Right ventricle myocardium inferior (tissue), 1 donor: ENCODE results near the gene ATP11A. TPM values are rescaled to one million over a fixed set of nuclear protein-coding genes. Genes with fewer than 3 reads are reported as not detected.

ENCODE experiments used
- ATAC-seq: fragments of 200-7000 bp; cut with Tn5 transposase; one replicate; pipeline ENCODE4 v1.9.1; 2020; ENCODE audit warnings: mild to moderate bottlenecking, moderate library complexity
- DNase-seq: peaks from one replicate; pipeline ENCODE4 v3.0.0; 2021; ENCODE audit errors: missing footprints
- intact Hi-C: fragments of 100-400 bp; cut with DNase I; formaldehyde crosslinking; loops from one replicate; pipeline ENCODE4 v1.11.0; 2022
- long read RNA-seq: library from polyadenylated mRNA; unstranded; transcript quantifications from one replicate; pipeline ENCODE4 v2.0.0, GENCODE V29; 2021
- total RNA-seq: library from RNA; stranded (reverse); fragmentation: NEBNext Ultra II Directional; extraction: Animal tissue kit (Norgen Biotek cat#: 25700); gene quantifications from one replicate; pipeline ENCODE4 v1.2.1, GENCODE V29; 2021
- donor health status: DM: no; HTN: yes; CAD: no; lungs with severe emphysema.

ATP11A gene
- 89.9 TPM for total RNA-seq
- long read RNA-seq, transcript ATP11A-217 (1 exons, 3,542 nt), result major isoform, 8 of 18 reads
- long read RNA-seq, partial matches to known transcripts, result 3 of 18 reads
- long read RNA-seq, other reads (novel, unspliced or antisense), result 7 of 18 reads

DNA sequence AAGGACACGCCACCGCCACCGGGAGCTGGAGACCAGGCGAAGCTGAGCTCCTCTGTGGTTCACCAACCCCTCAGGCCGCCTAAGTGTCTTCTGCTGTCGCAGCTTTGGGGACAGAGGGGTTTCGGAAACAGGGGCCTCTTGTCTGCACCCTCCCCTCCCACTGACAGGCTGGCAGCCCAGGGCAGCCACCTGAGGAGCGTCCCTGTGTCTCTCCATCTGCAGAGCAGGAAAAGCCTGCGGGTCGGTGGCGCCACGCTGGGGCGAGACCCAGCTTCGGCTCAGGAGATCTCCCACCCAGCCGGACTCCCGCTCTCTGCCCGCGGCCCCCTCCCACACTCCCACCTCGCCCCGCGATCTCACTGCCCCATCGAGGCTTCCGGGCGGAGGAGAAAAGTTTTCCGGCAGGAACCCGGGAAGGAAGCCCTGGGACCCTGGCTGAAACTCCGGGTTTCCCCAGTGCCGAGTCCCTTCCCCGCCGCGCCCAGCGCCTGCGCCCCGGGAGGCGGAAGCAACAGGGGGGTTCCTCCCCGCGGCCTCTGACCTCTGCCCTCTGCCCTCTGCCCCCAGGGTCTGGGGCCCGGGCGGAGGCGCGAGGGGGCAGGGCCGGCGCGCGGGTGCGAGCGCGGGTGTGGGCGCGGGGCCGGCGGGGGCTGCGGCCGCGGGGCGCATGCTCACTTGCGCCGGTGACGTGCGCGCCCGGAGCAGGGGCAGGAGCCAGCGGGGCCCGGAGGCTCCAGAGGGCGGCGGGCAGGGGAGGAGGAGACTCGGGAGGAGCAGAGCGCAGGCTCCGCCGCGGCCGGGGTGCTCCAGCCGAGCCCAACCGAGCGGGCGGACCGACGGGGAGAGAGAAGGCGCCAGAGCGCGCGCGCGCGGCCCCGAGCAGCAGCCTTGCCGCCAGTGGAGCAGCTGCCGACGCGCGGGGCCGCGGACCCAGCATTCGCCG lies at the start of gene ATP11A:
Gene ATP11A (plus strand): TSS at position 736 of the 943 bp plus-strand sequence. CDS start 379 bp downstream, outside the sequence.
- DNase-seq (peak; percentile 96), ATAC-seq (peak; percentile 94)
- intact Hi-C loops, result loop anchor here (1.0 to 10.0 kb wide), 5 partner anchors 22 to 185 kb away; no protein-coding TSS in a partner anchor

DNA sequence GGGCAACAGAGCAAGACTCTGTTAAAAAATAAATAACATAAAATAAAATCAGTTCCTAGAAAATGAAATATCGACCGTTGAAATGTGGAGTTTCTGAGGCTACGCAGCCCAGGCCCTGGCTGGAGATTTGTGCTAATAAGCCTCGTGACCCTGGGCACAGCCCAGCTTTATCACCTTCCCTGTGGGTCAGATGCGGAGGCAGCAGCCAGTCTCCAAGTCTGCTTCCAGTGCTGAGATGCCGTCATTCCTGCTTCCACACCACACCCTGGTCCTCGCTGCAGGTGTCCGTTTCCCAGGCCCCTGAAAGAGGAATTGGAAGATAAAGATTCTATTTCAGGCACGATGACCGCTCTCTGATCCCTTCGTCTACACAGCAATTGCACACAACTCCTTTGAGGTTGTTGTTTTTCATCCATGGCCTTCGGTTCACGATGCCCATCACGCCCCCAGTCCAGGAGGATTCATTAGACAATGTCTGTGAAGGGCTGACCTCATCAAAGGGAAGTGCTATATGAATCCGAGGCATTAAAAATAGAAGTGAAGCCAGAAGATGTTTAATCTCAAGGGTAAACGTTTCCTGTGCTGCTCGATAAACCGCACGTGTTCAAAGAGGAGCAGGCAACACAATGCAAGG lies 48.3 kb upstream of the ATP11A start:
- ATAC-seq (no peak), DNase-seq (no peak)
- intact Hi-C loops, result loop anchor here (2.0 to 5.0 kb wide), 2 partner anchors 46 to 233 kb away; no protein-coding TSS in a partner anchor

DNA sequence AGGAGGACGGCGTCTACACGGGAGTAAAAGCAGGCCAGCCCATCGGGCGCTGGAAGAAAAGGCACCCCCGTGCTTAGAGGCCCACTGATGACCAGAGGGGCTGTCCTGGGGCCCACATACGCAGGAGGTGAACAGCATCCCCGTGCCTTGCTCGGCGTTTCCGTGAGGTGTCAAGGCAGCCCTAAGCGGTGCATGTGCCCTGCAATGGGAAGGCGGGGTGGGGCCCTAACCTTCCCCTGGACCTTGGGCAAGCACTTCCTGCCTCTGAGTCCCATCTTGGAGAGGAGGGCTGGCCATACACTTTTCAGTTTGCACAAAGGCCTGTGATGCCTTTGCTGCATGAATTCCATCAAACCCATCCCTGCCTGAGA lies 47.8 kb upstream of the ATP11A start:
- DNase-seq (no peak), ATAC-seq (no peak)
- intact Hi-C loops, result loop anchor here (5.0 kb wide), 1 partner anchor 45 kb away; no protein-coding TSS in a partner anchor

DNA sequence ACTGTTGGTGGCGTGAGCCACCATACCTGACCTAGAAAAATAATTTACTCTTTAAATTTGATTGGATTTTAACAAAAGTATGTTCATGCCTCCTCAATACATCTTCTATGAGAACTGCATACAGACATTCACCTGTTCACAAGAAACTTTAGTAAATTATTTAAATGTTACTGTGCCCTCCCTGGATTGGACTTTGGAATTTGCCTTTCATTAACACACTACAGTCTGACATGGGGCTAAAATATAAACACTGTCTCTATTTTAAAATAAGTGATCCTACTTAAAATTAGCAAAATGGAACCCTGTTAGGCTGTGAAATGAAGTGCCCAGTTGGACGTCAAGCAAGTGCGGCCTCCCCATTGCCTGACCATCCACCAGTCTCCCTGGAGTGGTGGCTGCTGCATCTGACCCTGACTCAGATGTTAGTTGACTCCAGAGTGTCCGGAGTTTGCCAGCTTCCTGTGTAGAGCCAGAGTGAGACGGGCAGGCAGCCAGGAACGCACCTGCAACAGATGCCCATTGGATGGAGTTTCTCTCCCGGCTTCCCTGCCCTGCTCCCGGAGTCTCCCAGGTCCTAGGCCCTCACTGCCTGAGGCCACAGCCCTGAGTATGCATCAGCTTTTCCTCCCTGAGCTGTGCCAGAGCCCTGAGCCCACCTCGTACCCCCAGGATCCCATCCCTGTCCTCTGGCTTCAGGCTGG lies 45.9 kb upstream of the ATP11A start:
- DNase-seq (no peak), ATAC-seq (no peak)
- intact Hi-C loops, result loop anchor here (5.0 kb wide), 1 partner anchor 43 kb away; no protein-coding TSS in a partner anchor

DNA sequence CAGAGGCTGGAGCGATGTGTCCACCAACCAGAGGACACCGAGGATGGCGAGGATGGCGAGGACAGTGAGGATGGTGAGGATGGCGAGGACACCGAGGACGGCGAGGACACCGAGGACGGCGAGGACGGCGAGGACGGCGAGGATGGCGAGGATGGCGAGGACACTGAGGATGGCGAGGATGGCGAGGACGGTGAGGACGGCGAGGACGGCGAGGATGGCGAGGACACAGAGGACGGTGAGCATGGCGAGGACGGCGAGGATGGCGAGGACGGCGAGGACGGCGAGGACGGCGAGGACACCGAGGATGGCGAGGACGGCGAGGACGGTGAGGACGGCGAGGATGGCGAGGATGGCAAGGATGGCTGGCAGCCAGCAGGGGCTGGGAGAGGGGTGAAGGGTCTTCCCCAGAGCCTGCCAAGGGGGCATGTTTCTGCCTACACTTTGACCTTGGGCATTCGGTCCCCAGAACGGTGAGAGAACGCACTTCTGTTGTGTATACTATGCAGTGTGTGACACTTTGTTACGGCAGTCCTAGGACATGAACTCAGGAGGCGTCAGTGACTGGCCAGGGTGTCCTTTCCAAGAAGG lies 44.4 kb upstream of the ATP11A start:
- DNase-seq (no peak), ATAC-seq (no peak)
- intact Hi-C loops, result no loop called here

DNA sequence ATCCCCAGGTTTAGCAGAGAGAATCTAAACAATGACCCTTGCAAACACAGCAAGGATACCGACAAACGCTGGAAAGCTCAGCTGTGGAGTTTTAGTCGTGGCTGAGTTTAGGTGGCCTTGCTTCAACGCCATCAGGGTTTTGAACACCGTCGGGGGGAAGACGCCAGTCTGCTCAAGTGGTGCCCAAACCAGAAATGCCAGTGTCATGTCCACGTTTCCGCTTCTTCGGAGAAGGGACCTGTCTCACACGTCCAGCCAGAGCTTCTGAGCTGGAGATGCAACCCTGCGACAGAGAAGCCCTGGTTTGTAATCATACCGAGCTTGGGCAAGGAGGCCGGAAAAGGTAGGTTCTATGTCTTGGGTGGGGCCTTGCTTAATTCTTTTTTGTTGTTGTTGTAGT lies 42.6 kb upstream of the ATP11A start:
- intact Hi-C loops, result no loop called here
- ATAC-seq, result no peak

DNA sequence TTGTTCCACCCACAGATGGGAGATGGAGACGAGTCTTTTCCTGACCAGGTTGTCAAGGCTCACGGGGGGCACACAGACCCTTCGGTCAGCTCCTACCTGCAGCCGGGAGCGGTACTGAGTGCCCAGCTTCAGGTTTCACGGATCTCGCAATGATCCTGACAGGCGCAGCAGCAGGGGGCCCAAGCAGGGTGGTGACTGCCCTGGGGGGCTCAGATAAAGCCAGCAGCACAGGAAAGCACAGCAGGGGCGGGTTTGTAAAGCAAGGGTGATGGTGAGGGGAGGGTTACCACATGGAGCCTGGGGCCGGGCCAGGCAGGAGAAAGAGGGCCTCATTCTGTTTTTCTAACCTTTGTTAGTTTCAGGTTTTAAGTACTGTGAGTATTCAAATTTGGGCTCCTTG lies 41.7 kb upstream of the ATP11A start:
- no peak for ATAC-seq
- intact Hi-C loops, result no loop called here
- DNase-seq, result no peak

More for the DNA sequence above, 42.6 kb upstream of the ATP11A start:
- no peak for DNase-seq

DNA sequence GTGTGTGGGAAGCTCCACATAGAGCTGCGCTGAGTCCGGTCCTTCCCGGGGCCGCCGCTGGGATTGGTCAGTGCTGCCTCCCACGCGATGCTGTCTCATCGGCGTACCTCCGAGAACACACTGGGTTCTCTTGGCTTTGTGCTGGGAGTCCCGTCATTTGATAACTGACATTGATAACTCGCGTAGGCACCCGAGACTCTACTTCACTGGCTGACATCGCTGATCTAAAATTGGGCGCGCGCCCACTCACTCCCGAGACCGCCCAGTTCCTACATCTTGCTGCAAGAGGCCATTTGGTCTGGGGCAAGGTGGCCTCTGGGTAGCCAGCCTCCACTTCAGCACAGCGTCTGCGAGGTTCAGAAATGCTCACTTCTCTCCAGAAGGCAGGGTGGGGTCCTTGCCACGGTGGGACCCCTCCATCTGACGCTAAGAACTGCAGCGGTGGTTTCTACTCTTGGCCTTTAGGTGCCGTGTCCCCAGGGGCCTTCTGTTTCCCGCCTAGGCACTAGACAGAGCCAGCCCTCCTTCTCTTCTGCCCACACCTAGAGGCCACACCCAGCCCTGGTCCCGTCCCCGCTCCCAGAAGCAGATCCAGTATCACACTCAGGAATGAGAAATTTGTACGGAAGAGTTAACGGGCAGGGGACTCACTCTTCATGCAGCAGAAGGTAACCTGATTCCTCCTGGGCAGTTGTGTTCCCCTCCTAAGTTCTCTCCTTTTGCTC lies 40.7 kb upstream of the ATP11A start:
- no peak for ATAC-seq
- intact Hi-C loops, result no loop called here

DNA sequence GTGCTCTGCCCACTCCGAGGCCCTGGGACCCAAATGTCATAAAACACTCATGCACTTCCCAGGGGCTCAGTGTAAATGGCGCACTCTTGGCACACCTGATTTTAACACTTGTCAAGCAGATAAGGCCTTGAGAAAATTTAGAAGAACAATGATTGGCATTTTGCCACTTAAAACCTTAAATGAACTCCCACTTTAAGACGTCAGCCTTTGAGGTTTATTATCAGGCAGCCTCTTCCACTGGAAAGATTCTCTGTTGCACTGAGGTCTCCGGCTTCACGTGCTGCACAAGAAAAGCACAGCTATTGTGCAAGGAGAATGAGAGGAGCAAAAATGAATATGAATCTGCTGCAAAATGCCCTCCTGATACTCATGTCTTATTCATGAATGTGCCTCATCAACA lies 38.5 kb upstream of the ATP11A start:
- intact Hi-C loops, result no loop called here
- ATAC-seq, result no peak
- no peak for DNase-seq

More for the DNA sequence above, 40.7 kb upstream of the ATP11A start:
- DNase-seq, result no peak

DNA sequence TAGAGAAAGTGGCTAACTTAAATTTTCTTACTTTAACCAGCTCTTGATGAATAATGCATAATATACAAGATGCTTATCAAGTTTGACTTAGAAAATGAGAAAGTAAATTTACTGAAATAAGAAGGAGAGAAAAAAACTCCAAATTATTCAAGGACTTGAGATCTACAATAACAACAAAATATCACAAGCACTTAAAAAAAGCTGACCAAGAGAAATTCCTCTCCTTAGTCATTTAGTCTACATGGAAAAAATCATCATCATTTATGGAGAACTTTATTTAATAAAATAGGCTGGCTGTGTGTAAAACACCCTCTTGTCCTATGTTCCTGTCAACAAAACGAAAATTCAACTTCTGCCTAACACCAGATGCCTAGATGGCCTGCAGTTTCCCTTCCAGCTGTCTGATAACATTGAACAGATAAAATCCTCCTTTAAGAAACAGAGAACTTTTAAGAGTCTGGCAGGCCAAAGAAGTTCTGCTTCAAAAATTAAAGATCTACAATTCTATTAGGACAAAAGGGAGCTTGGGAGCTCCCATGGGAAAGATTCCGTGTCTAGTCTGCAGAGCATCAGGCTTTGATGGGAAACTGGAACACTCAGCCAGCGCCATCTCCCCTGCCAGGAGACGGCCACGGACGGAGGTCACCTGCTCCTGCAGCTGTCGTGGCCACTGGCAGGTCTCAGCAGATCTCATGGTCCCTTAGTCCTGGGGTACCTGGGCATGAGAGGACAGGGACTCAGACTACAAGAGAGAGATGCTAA lies 37.9 kb upstream of the ATP11A start:
- DNase-seq (no peak), ATAC-seq (no peak)
- intact Hi-C loops, result no loop called here

DNA sequence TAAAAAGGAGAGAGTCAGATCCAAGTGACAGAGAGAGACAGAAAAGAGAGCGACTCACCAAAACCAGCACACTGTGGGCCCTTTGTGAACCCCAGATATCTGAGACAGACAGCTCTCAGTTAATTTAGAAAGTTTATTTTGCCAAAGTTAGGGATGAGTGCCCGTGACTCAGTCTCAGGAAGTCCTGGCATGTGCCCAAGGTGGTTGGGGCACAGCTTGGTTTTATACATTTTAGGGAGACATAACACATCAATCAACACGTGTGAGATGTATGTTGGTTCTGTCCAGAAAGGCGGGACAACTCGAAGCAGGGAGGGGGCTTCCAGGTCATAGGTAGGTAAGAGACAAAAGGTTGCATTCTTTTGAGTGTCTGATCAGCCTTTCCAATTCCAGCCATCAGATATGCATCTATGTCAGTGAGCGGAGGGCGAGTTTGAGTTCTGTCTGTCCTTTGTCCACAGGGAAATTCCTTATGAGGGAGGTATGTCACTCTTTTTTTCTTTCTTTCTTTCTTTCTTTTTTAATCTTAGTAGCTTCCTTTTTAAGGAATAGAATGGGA lies 37.2 kb upstream of the ATP11A start:
- ATAC-seq, result no peak
- intact Hi-C loops, result no loop called here

DNA sequence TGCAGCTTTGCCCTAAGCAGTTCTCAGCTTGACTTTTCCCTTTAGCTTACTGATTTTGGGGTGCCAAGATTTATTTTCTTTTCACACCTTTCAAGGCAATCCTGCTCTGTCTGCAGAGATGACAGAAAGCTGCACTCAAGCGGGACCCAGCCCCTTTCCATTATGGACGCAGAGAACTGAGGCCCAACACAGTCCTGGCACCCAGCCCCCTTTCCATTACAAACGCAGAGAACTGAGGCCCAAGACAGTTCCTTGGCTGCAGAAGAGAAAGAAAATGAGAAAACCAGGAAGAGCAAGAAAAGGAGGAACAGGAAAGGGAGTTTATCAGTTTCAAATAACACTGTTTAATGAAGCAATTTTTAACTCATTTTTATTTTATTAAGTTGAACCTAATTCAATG lies 36.8 kb upstream of the ATP11A start:
- DNase-seq, result no peak

More for the DNA sequence above, 37.2 kb upstream of the ATP11A start:
- DNase-seq, result no peak

DNA sequence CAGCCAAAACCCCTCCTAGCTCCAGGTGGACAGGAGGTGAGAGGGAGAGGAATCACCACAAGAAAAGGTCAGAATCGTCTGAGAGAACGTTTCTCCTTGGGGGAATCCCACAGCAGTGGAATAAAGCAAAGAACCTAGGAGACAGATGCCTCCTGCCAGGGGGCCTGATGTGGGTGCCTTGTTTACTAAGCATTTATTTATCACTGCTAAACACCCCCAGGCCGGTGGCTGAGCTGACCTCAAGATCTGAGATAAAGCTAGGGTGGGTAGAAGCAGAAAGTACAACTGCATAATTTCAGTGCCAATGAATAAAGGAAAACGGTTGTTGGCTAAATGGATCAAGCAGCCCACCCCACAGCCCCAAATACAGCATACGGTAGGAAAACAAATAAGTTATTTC lies 33.9 kb upstream of the ATP11A start:
- intact Hi-C loops, result no loop called here
- no peak for ATAC-seq
- no peak for DNase-seq

More for the DNA sequence above, 36.8 kb upstream of the ATP11A start:
- intact Hi-C loops, result no loop called here
- ATAC-seq, result no peak

DNA sequence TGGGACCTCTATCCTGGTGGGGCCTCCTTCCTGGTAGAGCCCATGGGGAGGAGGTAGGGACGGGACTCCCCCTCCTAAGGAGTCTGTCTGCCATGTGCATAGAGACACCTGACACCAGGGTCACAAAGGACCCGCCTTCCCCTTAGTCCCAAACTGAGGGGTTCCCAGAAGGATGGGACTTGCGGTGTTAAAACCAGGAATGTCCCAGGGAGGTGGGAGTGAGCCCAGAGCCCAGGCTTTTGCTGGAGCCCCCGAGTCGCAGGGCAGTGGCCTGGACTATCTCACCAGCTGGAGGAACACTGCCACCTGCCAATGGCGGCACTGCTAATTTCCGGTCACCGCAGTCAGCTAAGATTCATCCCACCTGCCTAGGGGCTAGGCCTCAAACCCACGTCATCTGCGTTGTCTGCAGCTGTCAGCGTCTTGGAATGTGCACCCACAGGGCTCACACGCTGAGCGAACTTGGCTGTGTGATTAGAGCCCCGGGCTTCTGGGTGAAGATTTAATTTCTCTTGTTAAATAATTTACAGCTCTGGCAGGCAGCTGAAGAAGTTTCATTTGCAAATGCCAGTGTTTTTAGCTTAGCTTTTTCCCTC lies 31.9 kb upstream of the ATP11A start:
- DNase-seq, result no peak
- intact Hi-C loops, result no loop called here
- no peak for ATAC-seq

DNA sequence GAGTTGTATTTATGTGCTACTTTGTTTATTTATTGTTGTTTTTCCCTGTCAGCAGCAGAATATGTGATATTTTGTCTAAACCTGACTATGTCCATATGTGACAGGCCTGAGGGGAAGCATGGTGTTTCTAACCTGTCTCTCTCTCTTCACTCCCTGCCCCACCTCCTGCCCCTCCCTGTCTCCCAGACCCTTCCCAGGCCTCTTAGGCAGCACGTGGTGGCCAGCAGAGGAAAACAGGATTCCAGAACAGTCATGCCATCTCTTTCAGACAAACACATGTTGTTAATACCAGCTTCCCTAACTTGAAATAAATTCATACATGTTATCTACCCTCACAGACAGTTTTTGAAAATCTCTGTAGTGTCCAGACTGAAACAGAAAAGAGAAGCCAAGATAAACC lies 31.0 kb upstream of the ATP11A start:
- intact Hi-C loops, result no loop called here
- ATAC-seq (no peak), DNase-seq (no peak)

DNA sequence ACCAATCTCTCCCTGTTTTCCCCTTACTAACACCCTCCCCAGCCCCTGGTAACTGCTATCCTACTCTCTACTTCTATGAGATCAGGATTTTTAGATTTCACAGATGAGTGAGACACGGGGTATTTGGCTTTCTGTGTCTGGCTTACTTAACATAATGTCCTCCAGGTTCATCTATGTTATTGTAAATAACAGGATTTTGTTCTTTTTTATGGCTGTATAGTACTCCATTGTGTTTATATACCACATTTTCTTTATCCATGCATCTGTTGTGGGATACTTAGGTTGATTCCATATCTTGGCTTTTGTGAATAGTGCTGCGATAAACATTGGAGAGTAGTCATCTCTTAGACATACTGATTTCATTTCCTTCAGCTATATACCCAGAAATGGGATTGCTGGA lies 28.5 kb upstream of the ATP11A start:
- no peak for DNase-seq
- no peak for ATAC-seq
- intact Hi-C loops, result no loop called here
